GM12878 (cell line): ENCODE data around the gene CHD5. TPM values are rescaled to one million over a fixed set of nuclear protein-coding genes. Genes with fewer than 3 reads are reported as not detected.

Experiments
- ATAC-seq: fragments of 200-7000 bp; cut with Tn5 transposase; 3 replicates; pipeline ENCODE4 v1.9.1; 2020; ENCODE audit warnings: mild to moderate bottlenecking, moderate library complexity
- BruUV-seq: library from RNA; stranded (reverse); fragments of 400-500 nt; replicated peaks from 2 replicates; lab custom pipeline; 2021; lab: Mats Ljungman, UMichigan
- CTCF ChIA-PET: fragments of 300-600 bp; sonication (Branson Sonifier 250); formaldehyde crosslinking; extraction: SDS; loops from one replicate; lab custom pipeline; 2021; ENCODE audit warnings: inconsistent platforms; lab: Yijun Ruan, JAX
- POLR2A ChIA-PET: fragments of 350-600 bp; formaldehyde crosslinking; extraction: SDS; loops from one replicate; lab custom pipeline; 2021; ENCODE audit warnings: inconsistent platforms; lab: Charles Lee
- RAD21 ChIA-PET: fragments of 300-600 bp; sonication (Branson Sonifier 250); formaldehyde crosslinking; loops from one replicate; lab custom pipeline; 2023; ENCODE audit warnings: antibody characterized with exemption; ENCODE audit not compliant: unreplicated experiment; lab: Charles Lee
- SMC1A ChIA-PET: fragments of 300-600 bp; sonication (Branson Sonifier 250); formaldehyde crosslinking; loops from one replicate; lab custom pipeline; 2023; ENCODE audit not compliant: unreplicated experiment, uncharacterized antibody; lab: Charles Lee
- DNase-seq: peaks from one replicate; pipeline ENCODE4 v3.0.0-alpha.2; 2011; ENCODE audit warnings: low read depth, low spot score
- FAIRE-seq: peaks from 3 replicates; lab custom pipeline; 2011; peaks lifted over from hg19 to GRCh38; lab: Jason Lieb, UNC
- H2AFZ ChIP-seq: 2 replicates; pipeline ENCODE4 v1.6.0; 2011; ENCODE audit warnings: low read depth, low read length, control low read depth; ENCODE audit not compliant: control insufficient read depth
- H3K27ac ChIP-seq: 2 replicates; pipeline ENCODE4 v1.5.1; 2011; ENCODE audit warnings: control low read depth; ENCODE audit not compliant: control insufficient read depth, insufficient read depth
- H3K27me3 ChIP-seq, 2 experiments: replicated peaks in 1 of 2; 2 replicates each; pipeline versions ENCODE4 v1.6.0 to v1.6.1; 2011; ENCODE audit warnings: low read length in 1 of 2; ENCODE audit not compliant: control insufficient read depth in 2 of 2, insufficient read depth in 2 of 2
- H3K36me3 ChIP-seq, 2 experiments: 2 replicates each; pipeline ENCODE4 v1.5.1; 2011; ENCODE audit warnings: low read length in 1 of 2; ENCODE audit not compliant: control insufficient read depth in 2 of 2, insufficient read depth in 2 of 2
- H3K4me1 ChIP-seq: 2 replicates; pipeline ENCODE4 v1.6.1; 2011; ENCODE audit warnings: mild to moderate bottlenecking, low read length, moderate library complexity, mixed read lengths; ENCODE audit not compliant: control insufficient read depth, insufficient read depth
- H3K4me2 ChIP-seq: 2 replicates; pipeline ENCODE4 v1.6.0; 2011; ENCODE audit warnings: control low read depth; ENCODE audit not compliant: control insufficient read depth, insufficient read depth
- H3K4me3 ChIP-seq: fragments of 200-600 bp; sonication (generic); 2 replicates; pipeline ENCODE4 v1.5.1; 2016
- H3K79me2 ChIP-seq: 2 replicates; pipeline ENCODE4 v1.6.0; 2011; ENCODE audit warnings: low read length; ENCODE audit not compliant: control insufficient read depth, insufficient read depth
- H3K9ac ChIP-seq: 2 replicates; pipeline ENCODE4 v1.8.0; 2011; ENCODE audit warnings: low read length, control low read depth, mixed read lengths; ENCODE audit not compliant: control insufficient read depth, insufficient read depth
- H3K9me3 ChIP-seq: replicated peaks from 3 replicates; pipeline ENCODE4 v1.5.1; 2011; ENCODE audit warnings: mild to moderate bottlenecking, low read length; ENCODE audit not compliant: control insufficient read depth, insufficient read depth
- H4K20me1 ChIP-seq: 2 replicates; pipeline ENCODE4 v1.6.0; 2011; ENCODE audit not compliant: control insufficient read depth, insufficient read depth
- ASH2L ChIP-seq: fragments of 300-600, 200-600 bp; sonication (generic); IDR thresholded peaks from 2 replicates; pipeline ENCODE4 v1.6.1; 2017; ENCODE audit warnings: low read depth, mild to moderate bottlenecking, borderline replicate concordance
- CBFB ChIP-seq: IDR thresholded peaks from 2 replicates; pipeline ENCODE4 v1.6.1; 2016; ENCODE audit warnings: antibody characterized with exemption, low read depth
- CTCF ChIP-seq, 3 experiments: IDR thresholded peaks in 2 of 3; conservative IDR thresholded peaks in 1 of 3; 2 replicates each; pipeline ENCODE4 v1.5.1; 2011; ENCODE audit warnings: low read depth in 3 of 3, low read length in 3 of 3, mild to moderate bottlenecking in 3 of 3, control low read depth in 2 of 3, moderate library complexity in 2 of 3, inconsistent platforms in 1 of 3, mixed read lengths in 1 of 3; ENCODE audit not compliant: control insufficient read depth in 2 of 3, insufficient read depth in 1 of 3; ENCODE audit errors: extremely low read depth in 1 of 3
- CUX1 ChIP-seq: IDR thresholded peaks from 2 replicates; pipeline ENCODE4 v1.6.1; 2012; ENCODE audit warnings: improper control_type of control experiment, low read depth, low read length; ENCODE audit not compliant: insufficient replicate concordance
- EP300 ChIP-seq, 2 experiments: fragments of 150-350 bp in 1 of 2; IDR thresholded peaks; 2 replicates each; pipeline ENCODE4 v1.6.1; 2011 to 2012; ENCODE audit warnings: low read depth in 2 of 2, low read length in 2 of 2, borderline replicate concordance in 1 of 2, improper control_type of control experiment in 1 of 2, inconsistent platforms in 1 of 2; ENCODE audit not compliant: control insufficient read depth in 1 of 2
- HCFC1 ChIP-seq: fragments of 150-350 bp; IDR thresholded peaks from 2 replicates; pipeline ENCODE4 v1.6.1; 2014; ENCODE audit warnings: low read length
- HDGF ChIP-seq: fragments of 450-650 bp; IDR thresholded peaks from 2 replicates; pipeline ENCODE4 v1.6.1; 2016; ENCODE audit warnings: antibody characterized with exemption
- KLF5 ChIP-seq: fragments of 450-650 bp; IDR thresholded peaks from 2 replicates; pipeline ENCODE4 v1.6.1; 2014; ENCODE audit warnings: mild to moderate bottlenecking; ENCODE audit not compliant: partially characterized antibody
- MXI1 ChIP-seq: fragments of 150-350 bp; IDR thresholded peaks from 2 replicates; pipeline ENCODE4 v1.6.1; 2011; ENCODE audit warnings: low read depth, mild to moderate bottlenecking, inconsistent platforms, low read length, improper control_type of control experiment
- NBN ChIP-seq: fragments of 450-650 bp; IDR thresholded peaks from 2 replicates; pipeline ENCODE4 v1.6.1; 2016
- NR2C1 ChIP-seq: fragments of 450-650 bp; IDR thresholded peaks from 2 replicates; pipeline ENCODE4 v1.6.1; 2017; ENCODE audit warnings: antibody characterized with exemption, mild to moderate bottlenecking, moderate library complexity
- RAD21 ChIP-seq: IDR thresholded peaks from 2 replicates; pipeline ENCODE4 v1.6.1; 2011; ENCODE audit warnings: mild to moderate bottlenecking, low read depth, low read length, moderate library complexity; ENCODE audit not compliant: insufficient read depth
- RB1 ChIP-seq: fragments of 450-650 bp; formaldehyde crosslinking; IDR thresholded peaks from 2 replicates; pipeline ENCODE4 v1.6.1; 2017; ENCODE audit warnings: mild to moderate bottlenecking, borderline replicate concordance
- RELA ChIP-seq: fragments of 450-650 bp; IDR thresholded peaks from 2 replicates; pipeline ENCODE4 v1.8.0; 2014; ENCODE audit warnings: borderline replicate concordance; ENCODE audit not compliant: partially characterized antibody
- SUPT20H ChIP-seq: IDR thresholded peaks from 2 replicates; pipeline ENCODE4 v1.6.1; 2011; ENCODE audit warnings: low read depth, mild to moderate bottlenecking, low read length, moderate library complexity, borderline replicate concordance; ENCODE audit not compliant: control insufficient read depth
- YBX1 ChIP-seq: fragments of 450-650 bp; IDR thresholded peaks from 2 replicates; pipeline ENCODE4 v1.6.1; 2016; ENCODE audit warnings: antibody characterized with exemption
- ZNF384 ChIP-seq: IDR thresholded peaks from 2 replicates; pipeline ENCODE4 v1.6.1; 2012; ENCODE audit warnings: low read depth, mild to moderate bottlenecking, low read length, improper control_type of control experiment, borderline replicate concordance
- WGBS: methylation state at CpG from one replicate; pipeline ENCODE4 v1.1.6; 2016; ENCODE audit warnings: low lambda C conversion rate; ENCODE audit not compliant: insufficient replicate concordance, insufficient coverage; ENCODE audit errors: missing lambda C conversion rate; 5-methylcytosine and 5-hydroxymethylcytosine counted together
- in situ Hi-C: fragments of 300-500 bp; cut with MboI; formaldehyde crosslinking; loops from 9 replicates; pipeline ENCODE4 v1.14.3; 2018; ENCODE audit warnings: mixed read lengths
- intact Hi-C: fragments of 100-400 bp; cut with micrococcal nuclease; formaldehyde crosslinking; loops from one replicate; pipeline ENCODE4 v1.14.2; 2022; ENCODE audit not compliant: unreplicated experiment
- polyA plus RNA-seq, 11 experiments: library from polyadenylated mRNA; depleted of rRNA in 4 of 11; unstranded in 6 of 11; stranded (reverse) in 5 of 11; fragments of >200 nt; fragmentation: Nextera tagmentation in 4 of 11; fragmentation: Illumina TruSeq in 1 of 11; extraction: Ambion mirVana in 4 of 11; extraction: Trizol in 1 of 11; gene quantifications; 1 replicate in 1 of 11; 2 replicates in 10 of 11; pipeline versions ENCODE4 v1.2.1 to v1.2.3, GENCODE V29; 2011 to 2016; ENCODE audit warnings: inconsistent platforms in 2 of 11, missing spikeins in 2 of 11, low read depth in 1 of 11
- total RNA-seq, 4 experiments: library from RNA; depleted of rRNA in 3 of 4; stranded (reverse); fragments of >200 nt in 3 of 4; fragmentation: Illumina TruSeq in 1 of 4; extraction: Trizol in 1 of 4; gene quantifications; 2 replicates each; pipeline versions ENCODE4 v1.2.1 to v1.2.3, GENCODE V29; 2013 to 2021

Gene CHD5
- total and polyA plus RNA-seq, 10 of the 15 experiments (the other 5 are each of a cell fraction or from before 2014, with no cell fraction given), result 0.03 to 0.49 (median 0.13) TPM; not detected in 3

GRCh38 chr1:6177681-6178380 lies 2.3 kb downstream of the CHD5 start:
- POLR2A ChIA-PET, result no interaction called here
- in situ Hi-C loops (no loop called here), intact Hi-C loops (no loop called here)
- H3K4me2 ChIP-seq, result no peak overlapping the region
- H3K9me3 ChIP-seq, result no peaks in the 10 kb centered on the region; the same call in 2 of the 3 replicates
- H3K27me3 ChIP-seq, result peaks cover 0 to 5% of the 10 kb centered on the region in 2 experiments; a peak in 2 of 4 replicates
- FAIRE-seq, result no peak
- RAD21 ChIA-PET, result no interaction called here
- no peak for DNase-seq
- SMC1A ChIA-PET, result interaction anchor here (1.4 kb wide), 1 partner anchor 10 kb away, joined by 4 read pairs; no protein-coding TSS in a partner anchor
- no peak overlapping the region for H3K27ac ChIP-seq
- no peak overlapping the region for H2AFZ ChIP-seq
- WGBS, result 32% methylated on average over 18 of the region's 18 CpGs
- no peak overlapping the region for H3K4me3 ChIP-seq
- H3K79me2 ChIP-seq, result no peaks in the 10 kb centered on the region
- no peaks in the 10 kb centered on the region; the same call in 1 of the 2 replicates for H4K20me1 ChIP-seq
- H3K36me3 ChIP-seq, result no peaks in the 10 kb centered on the region
- CTCF ChIA-PET, result no interaction called here
- no peaks in the 10 kb centered on the region for H3K4me1 ChIP-seq
- no TSS peak for BruUV-seq
- no peak overlapping the region for H3K9ac ChIP-seq
- ATAC-seq, result no peak
- TF ChIP-seq CTCF (IDR thresholded peaks at IDR 0.05 in 2 of 3, conservative IDR thresholded peaks at IDR 0.05 in 1 of 3; ENCODE audit: control insufficient read depth in 2 of 3, extremely low read depth in 1 of 3, insufficient read depth in 1 of 3, low read depth in 3 of 3, low read length in 3 of 3), result no peak
- TF ChIP-seq MXI1, result no peak
- no peak for TF ChIP-seq CUX1
- TF ChIP-seq ZNF384, result no peak
- no peak for TF ChIP-seq SUPT20H
- no peak for TF ChIP-seq RELA
- TF ChIP-seq RAD21, result no peak
- TF ChIP-seq CBFB, result no peak
- no peak for TF ChIP-seq ASH2L
- TF ChIP-seq RB1, result no peak
- TF ChIP-seq NR2C1, result no peak
- no peak for TF ChIP-seq YBX1
- no peak for TF ChIP-seq EP300 (IDR thresholded peaks at IDR 0.05; ENCODE audit: borderline replicate concordance in 1 of 2, control insufficient read depth in 1 of 2, low read depth in 2 of 2, low read length in 2 of 2)
- TF ChIP-seq KLF5, result no peak
- no peak for TF ChIP-seq HCFC1
- no peak for TF ChIP-seq NBN
- no peak for TF ChIP-seq HDGF
